WTC11 (cell line): ENCODE results near the gene HOXD12. TPM values are rescaled to one million over a fixed set of nuclear protein-coding genes. Genes with fewer than 3 reads are reported as not detected.

Experiments used
- ATAC-seq: fragments of 200-7000 bp; cut with Tn5 transposase; 2 replicates; pipeline ENCODE4 v1.10.0; 2021; ENCODE audit warnings: mild to moderate bottlenecking, moderate library complexity
- CTCF ChIA-PET: fragments of 300-600 bp; sonication (Branson Sonifier 250); formaldehyde crosslinking; loops from one replicate; lab custom pipeline; 2021; ENCODE audit warnings: antibody characterized with exemption; lab: Charles Lee
- POLR2A ChIA-PET: fragments of 350-600 bp; sonication (Branson Sonifier 250); formaldehyde crosslinking; loops from one replicate; lab custom pipeline; 2021; ENCODE audit warnings: antibody characterized with exemption; lab: Charles Lee
- DNase-seq: peaks from one replicate; pipeline ENCODE4 v3.0.0; 2021; ENCODE audit warnings: low spot score
- H3K27ac Mint-ChIP-seq: 2 replicates; pipeline ENCODE4 v1.8.0; 2021; ENCODE audit warnings: mixed read lengths
- H3K27me3 Mint-ChIP-seq: 2 replicates; pipeline ENCODE4 v1.8.0; 2021; ENCODE audit warnings: low read depth, mild to moderate bottlenecking, moderate library complexity, mixed read lengths
- H3K36me3 Mint-ChIP-seq: 2 replicates; pipeline ENCODE4 v1.8.0; 2021; ENCODE audit warnings: mixed read lengths
- H3K4me1 Mint-ChIP-seq: 2 replicates; pipeline ENCODE4 v1.8.0; 2022; ENCODE audit warnings: mixed read lengths
- H3K4me3 Mint-ChIP-seq: 2 replicates; pipeline ENCODE4 v1.8.0; 2021; ENCODE audit warnings: mild to moderate bottlenecking, moderate library complexity, mixed read lengths
- H3K9me3 Mint-ChIP-seq: 2 replicates; pipeline ENCODE4 v1.8.0; 2021; ENCODE audit warnings: mixed read lengths
- ELF4 ChIP-seq: sonication (generic); formaldehyde crosslinking; IDR thresholded peaks from 2 replicates; pipeline ENCODE4 v1.8.1; 2022; ENCODE audit warnings: low read depth, mild to moderate bottlenecking, moderate library complexity, missing genetic modification reagents
- EMX1 ChIP-seq: fragments of 250-450 bp; sonication (Bioruptor Pico); IDR thresholded peaks from 2 replicates; pipeline ENCODE4 v1.8.0; 2021; ENCODE audit warnings: mild to moderate bottlenecking
- FOXP1 ChIP-seq: sonication (generic); formaldehyde crosslinking; IDR thresholded peaks from 2 replicates; pipeline ENCODE4 v1.8.0; 2022; ENCODE audit warnings: missing genetic modification reagents, mild to moderate bottlenecking, moderate library complexity, borderline replicate concordance
- GRHL2 ChIP-seq: fragments of 250-450 bp; sonication (Bioruptor Pico); IDR thresholded peaks from 2 replicates; pipeline ENCODE4 v1.8.0; 2022; ENCODE audit warnings: mild to moderate bottlenecking, moderate library complexity; ENCODE audit not compliant: insufficient replicate concordance, severe bottlenecking
- JUN ChIP-seq: sonication (generic); formaldehyde crosslinking; IDR thresholded peaks from 2 replicates; pipeline ENCODE4 v1.8.0; 2023; ENCODE audit warnings: mild to moderate bottlenecking, missing genetic modification reagents
- MYBL2 ChIP-seq: sonication (generic); formaldehyde crosslinking; IDR thresholded peaks from 2 replicates; pipeline ENCODE4 v1.8.1; 2023; ENCODE audit warnings: mild to moderate bottlenecking, moderate library complexity, missing genetic modification reagents
- SMAD3 ChIP-seq: sonication (generic); formaldehyde crosslinking; IDR thresholded peaks from 2 replicates; pipeline ENCODE4 v1.8.0; 2022; ENCODE audit warnings: missing genetic modification reagents, mild to moderate bottlenecking, borderline replicate concordance
- TCF7 ChIP-seq: sonication (generic); formaldehyde crosslinking; IDR thresholded peaks from 2 replicates; pipeline ENCODE4 v1.8.0; 2022; ENCODE audit warnings: mild to moderate bottlenecking, low read depth, missing genetic modification reagents, moderate library complexity
- TEAD4 ChIP-seq: sonication (generic); formaldehyde crosslinking; IDR thresholded peaks from 2 replicates; pipeline ENCODE4 v1.8.0; 2022; ENCODE audit warnings: mild to moderate bottlenecking, missing genetic modification reagents
- ZNF121 ChIP-seq: sonication (generic); formaldehyde crosslinking; IDR thresholded peaks from 2 replicates; pipeline ENCODE4 v1.8.0; 2023; ENCODE audit warnings: missing genetic modification reagents
- ZNF232 ChIP-seq: sonication (generic); formaldehyde crosslinking; IDR thresholded peaks from 2 replicates; pipeline ENCODE4 v1.8.0; 2022; ENCODE audit warnings: mild to moderate bottlenecking, missing genetic modification reagents
- ZNF263 ChIP-seq: sonication (generic); formaldehyde crosslinking; IDR thresholded peaks from 2 replicates; pipeline ENCODE4 v1.8.1; 2022; ENCODE audit warnings: low read depth, mild to moderate bottlenecking, moderate library complexity, missing genetic modification reagents
- ZNF396 ChIP-seq: fragments of 250-450 bp; sonication (Bioruptor Pico); IDR thresholded peaks from 2 replicates; pipeline ENCODE4 v1.8.0; 2021; ENCODE audit warnings: mild to moderate bottlenecking, moderate library complexity, borderline replicate concordance
- total RNA-seq: library from RNA; stranded (reverse); gene quantifications from 3 replicates; pipeline ENCODE4 v1.2.3, GENCODE V29; 2021
- TF ChIP-seq, protein P1 (sequence below): sonication (generic); formaldehyde crosslinking; IDR thresholded peaks from 2 replicates; pipeline ENCODE4 v1.8.1; 2023; ENCODE audit warnings: mild to moderate bottlenecking, moderate library complexity, missing genetic modification reagents
- TF ChIP-seq, protein P2 (sequence below): sonication (generic); formaldehyde crosslinking; IDR thresholded peaks from 2 replicates; pipeline ENCODE4 v1.8.0; 2022; ENCODE audit warnings: mild to moderate bottlenecking, missing genetic modification reagents
- TF ChIP-seq, protein P3 (sequence below): sonication (generic); formaldehyde crosslinking; IDR thresholded peaks from 2 replicates; pipeline ENCODE4 v1.8.0; 2023; ENCODE audit warnings: missing genetic modification reagents, mild to moderate bottlenecking, borderline replicate concordance
- TF ChIP-seq, protein P4 (sequence below): sonication (generic); formaldehyde crosslinking; IDR thresholded peaks from 2 replicates; pipeline ENCODE4 v1.8.1; 2023; ENCODE audit warnings: mild to moderate bottlenecking, missing genetic modification reagents, borderline replicate concordance
- TF ChIP-seq, protein P5 (sequence below): sonication (generic); formaldehyde crosslinking; IDR thresholded peaks from 2 replicates; pipeline ENCODE4 v1.8.1; 2022; ENCODE audit warnings: low read depth, mild to moderate bottlenecking, moderate library complexity, missing genetic modification reagents, borderline replicate concordance

HOXD12 gene
- total RNA-seq, 1 experiment from 2014 or later: 0.17 TPM

DNA sequence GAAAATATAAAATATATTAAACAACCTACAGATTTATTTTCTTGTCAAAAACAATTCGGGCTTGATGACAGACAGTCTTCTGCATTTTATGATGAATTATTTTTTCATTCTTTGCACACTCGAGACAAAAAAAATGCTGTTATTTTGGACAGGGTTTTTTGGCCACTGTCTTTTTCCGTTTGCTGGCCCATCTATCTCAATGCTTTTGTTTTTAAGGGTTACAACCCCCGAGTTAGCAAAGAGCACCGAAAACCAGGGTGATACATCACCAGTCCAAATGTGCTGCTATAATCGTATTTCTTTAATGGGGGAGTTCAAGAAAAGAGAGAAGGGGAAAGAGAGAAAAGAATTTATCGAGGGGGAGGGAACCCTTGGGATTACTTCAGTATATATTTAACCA, 23.5 kb upstream of the HOXD12 start:
- peaks cover 35% of the 10 kb centered on the region for H3K4me1 Mint-ChIP-seq
- peaks cover 1% of the 10 kb centered on the region; the same call in 1 of the 2 replicates for H3K36me3 Mint-ChIP-seq
- TF ChIP-seq MYBL2 (CRISPR knock-in tag) (no peak), JUN (CRISPR knock-in tag) (no peak)
- TF ChIP-seq, protein P1, sequence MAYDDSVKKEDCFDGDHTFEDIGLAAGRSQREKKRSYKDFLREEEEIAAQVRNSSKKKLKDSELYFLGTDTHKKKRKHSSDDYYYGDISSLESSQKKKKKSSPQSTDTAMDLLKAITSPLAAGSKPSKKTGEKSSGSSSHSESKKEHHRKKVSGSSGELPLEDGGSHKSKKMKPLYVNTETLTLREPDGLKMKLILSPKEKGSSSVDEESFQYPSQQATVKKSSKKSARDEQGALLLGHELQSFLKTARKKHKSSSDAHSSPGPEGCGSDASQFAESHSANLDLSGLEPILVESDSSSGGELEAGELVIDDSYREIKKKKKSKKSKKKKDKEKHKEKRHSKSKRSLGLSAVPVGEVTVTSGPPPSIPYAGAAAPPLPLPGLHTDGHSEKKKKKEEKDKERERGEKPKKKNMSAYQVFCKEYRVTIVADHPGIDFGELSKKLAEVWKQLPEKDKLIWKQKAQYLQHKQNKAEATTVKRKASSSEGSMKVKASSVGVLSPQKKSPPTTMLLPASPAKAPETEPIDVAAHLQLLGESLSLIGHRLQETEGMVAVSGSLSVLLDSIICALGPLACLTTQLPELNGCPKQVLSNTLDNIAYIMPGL (CRISPR knock-in tag): no peak
- TF ChIP-seq, protein P2, sequence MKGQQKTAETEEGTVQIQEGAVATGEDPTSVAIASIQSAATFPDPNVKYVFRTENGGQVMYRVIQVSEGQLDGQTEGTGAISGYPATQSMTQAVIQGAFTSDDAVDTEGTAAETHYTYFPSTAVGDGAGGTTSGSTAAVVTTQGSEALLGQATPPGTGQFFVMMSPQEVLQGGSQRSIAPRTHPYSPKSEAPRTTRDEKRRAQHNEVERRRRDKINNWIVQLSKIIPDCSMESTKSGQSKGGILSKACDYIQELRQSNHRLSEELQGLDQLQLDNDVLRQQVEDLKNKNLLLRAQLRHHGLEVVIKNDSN: no peak
- no peaks in the 10 kb centered on the region for H3K9me3 Mint-ChIP-seq
- DNase-seq (no peak), ATAC-seq (no peak)
- peaks cover 98% of the 10 kb centered on the region for H3K27me3 Mint-ChIP-seq
- H3K27ac Mint-ChIP-seq: no peak overlapping the region
- no peak overlapping the region for H3K4me3 Mint-ChIP-seq
- ChIA-PET POLR2A (no interaction called here), CTCF (interaction anchor here (1.9 kb wide), 1 partner anchor 22 kb away, joined by 11 read pairs; no protein-coding TSS in a partner anchor)

DNA sequence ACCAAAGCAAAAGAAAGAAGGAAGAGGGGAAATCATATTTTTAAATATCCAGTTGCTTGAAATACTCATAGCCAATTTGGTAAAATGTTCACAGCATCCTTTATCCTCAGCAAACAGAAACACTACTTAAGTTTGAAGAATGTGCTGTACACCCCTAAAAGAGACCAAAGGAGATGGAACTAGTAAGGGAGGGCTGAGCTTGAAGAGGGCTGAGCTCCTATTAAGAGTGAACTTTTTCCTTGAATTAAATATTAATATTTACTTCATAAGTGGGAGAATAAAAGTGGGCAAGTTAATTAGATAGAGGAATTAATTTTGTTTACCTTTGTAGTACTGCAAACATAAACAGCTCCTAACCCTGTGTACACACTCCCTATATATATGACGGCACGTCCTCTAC, 22.8 kb upstream of the HOXD12 start:
- POLR2A ChIA-PET: no interaction called here

More for the DNA sequence above, 22.8 kb upstream of the HOXD12 start:
- no peaks in the 10 kb centered on the region for H3K9me3 Mint-ChIP-seq
- H3K4me3 Mint-ChIP-seq: no peak overlapping the region
- no peak overlapping the region for H3K27ac Mint-ChIP-seq
- H3K27me3 Mint-ChIP-seq: peaks cover 98% of the 10 kb centered on the region
- peaks cover 33% of the 10 kb centered on the region for H3K4me1 Mint-ChIP-seq
- no peak for DNase-seq
- H3K36me3 Mint-ChIP-seq: peaks cover 3% of the 10 kb centered on the region; the same call in 1 of the 2 replicates
- ATAC-seq: no peak
- CTCF ChIA-PET: no interaction called here
- TF ChIP-seq EMX1 (CRISPR knock-in tag): no peak
- TF ChIP-seq MYBL2 (CRISPR knock-in tag): no peak
- TF ChIP-seq, protein P3, sequence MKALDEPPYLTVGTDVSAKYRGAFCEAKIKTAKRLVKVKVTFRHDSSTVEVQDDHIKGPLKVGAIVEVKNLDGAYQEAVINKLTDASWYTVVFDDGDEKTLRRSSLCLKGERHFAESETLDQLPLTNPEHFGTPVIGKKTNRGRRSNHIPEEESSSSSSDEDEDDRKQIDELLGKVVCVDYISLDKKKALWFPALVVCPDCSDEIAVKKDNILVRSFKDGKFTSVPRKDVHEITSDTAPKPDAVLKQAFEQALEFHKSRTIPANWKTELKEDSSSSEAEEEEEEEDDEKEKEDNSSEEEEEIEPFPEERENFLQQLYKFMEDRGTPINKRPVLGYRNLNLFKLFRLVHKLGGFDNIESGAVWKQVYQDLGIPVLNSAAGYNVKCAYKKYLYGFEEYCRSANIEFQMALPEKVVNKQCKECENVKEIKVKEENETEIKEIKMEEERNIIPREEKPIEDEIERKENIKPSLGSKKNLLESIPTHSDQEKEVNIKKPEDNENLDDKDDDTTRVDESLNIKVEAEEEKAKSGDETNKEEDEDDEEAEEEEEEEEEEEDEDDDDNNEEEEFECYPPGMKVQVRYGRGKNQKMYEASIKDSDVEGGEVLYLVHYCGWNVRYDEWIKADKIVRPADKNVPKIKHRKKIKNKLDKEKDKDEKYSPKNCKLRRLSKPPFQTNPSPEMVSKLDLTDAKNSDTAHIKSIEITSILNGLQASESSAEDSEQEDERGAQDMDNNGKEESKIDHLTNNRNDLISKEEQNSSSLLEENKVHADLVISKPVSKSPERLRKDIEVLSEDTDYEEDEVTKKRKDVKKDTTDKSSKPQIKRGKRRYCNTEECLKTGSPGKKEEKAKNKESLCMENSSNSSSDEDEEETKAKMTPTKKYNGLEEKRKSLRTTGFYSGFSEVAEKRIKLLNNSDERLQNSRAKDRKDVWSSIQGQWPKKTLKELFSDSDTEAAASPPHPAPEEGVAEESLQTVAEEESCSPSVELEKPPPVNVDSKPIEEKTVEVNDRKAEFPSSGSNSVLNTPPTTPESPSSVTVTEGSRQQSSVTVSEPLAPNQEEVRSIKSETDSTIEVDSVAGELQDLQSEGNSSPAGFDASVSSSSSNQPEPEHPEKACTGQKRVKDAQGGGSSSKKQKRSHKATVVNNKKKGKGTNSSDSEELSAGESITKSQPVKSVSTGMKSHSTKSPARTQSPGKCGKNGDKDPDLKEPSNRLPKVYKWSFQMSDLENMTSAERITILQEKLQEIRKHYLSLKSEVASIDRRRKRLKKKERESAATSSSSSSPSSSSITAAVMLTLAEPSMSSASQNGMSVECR (CRISPR knock-in tag): no peak
- TF ChIP-seq ZNF232 (CRISPR knock-in tag): no peak
- TF ChIP-seq ZNF396 (CRISPR knock-in tag): no peak
- no peak for TF ChIP-seq FOXP1
- TF ChIP-seq, protein P4, sequence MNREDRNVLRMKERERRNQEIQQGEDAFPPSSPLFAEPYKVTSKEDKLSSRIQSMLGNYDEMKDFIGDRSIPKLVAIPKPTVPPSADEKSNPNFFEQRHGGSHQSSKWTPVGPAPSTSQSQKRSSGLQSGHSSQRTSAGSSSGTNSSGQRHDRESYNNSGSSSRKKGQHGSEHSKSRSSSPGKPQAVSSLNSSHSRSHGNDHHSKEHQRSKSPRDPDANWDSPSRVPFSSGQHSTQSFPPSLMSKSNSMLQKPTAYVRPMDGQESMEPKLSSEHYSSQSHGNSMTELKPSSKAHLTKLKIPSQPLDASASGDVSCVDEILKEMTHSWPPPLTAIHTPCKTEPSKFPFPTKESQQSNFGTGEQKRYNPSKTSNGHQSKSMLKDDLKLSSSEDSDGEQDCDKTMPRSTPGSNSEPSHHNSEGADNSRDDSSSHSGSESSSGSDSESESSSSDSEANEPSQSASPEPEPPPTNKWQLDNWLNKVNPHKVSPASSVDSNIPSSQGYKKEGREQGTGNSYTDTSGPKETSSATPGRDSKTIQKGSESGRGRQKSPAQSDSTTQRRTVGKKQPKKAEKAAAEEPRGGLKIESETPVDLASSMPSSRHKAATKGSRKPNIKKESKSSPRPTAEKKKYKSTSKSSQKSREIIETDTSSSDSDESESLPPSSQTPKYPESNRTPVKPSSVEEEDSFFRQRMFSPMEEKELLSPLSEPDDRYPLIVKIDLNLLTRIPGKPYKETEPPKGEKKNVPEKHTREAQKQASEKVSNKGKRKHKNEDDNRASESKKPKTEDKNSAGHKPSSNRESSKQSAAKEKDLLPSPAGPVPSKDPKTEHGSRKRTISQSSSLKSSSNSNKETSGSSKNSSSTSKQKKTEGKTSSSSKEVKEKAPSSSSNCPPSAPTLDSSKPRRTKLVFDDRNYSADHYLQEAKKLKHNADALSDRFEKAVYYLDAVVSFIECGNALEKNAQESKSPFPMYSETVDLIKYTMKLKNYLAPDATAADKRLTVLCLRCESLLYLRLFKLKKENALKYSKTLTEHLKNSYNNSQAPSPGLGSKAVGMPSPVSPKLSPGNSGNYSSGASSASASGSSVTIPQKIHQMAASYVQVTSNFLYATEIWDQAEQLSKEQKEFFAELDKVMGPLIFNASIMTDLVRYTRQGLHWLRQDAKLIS (CRISPR knock-in tag): no peak
- no peak for TF ChIP-seq JUN (CRISPR knock-in tag)
- no peak for TF ChIP-seq TEAD4 (CRISPR knock-in tag)
- no peak for TF ChIP-seq SMAD3 (CRISPR knock-in tag)
- no peak for TF ChIP-seq ELF4 (CRISPR knock-in tag)
- TF ChIP-seq, protein P5, sequence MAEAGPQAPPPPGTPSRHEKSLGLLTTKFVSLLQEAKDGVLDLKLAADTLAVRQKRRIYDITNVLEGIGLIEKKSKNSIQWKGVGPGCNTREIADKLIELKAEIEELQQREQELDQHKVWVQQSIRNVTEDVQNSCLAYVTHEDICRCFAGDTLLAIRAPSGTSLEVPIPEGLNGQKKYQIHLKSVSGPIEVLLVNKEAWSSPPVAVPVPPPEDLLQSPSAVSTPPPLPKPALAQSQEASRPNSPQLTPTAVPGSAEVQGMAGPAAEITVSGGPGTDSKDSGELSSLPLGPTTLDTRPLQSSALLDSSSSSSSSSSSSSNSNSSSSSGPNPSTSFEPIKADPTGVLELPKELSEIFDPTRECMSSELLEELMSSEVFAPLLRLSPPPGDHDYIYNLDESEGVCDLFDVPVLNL (CRISPR knock-in tag): no peak
- no peak for TF ChIP-seq ZNF121 (CRISPR knock-in tag)
- no peak for TF ChIP-seq ZNF263
- TF ChIP-seq, protein P2: no peak
- TF ChIP-seq TCF7 (CRISPR knock-in tag): no peak
- TF ChIP-seq, protein P1 (CRISPR knock-in tag): no peak
- no peak for TF ChIP-seq GRHL2 (CRISPR knock-in tag)
- TF ChIP-seq, all 79 proteins: peak for 0
